Measurements from ENCODE around the gene CDK5R2.

Gene CDK5R2

DNA sequence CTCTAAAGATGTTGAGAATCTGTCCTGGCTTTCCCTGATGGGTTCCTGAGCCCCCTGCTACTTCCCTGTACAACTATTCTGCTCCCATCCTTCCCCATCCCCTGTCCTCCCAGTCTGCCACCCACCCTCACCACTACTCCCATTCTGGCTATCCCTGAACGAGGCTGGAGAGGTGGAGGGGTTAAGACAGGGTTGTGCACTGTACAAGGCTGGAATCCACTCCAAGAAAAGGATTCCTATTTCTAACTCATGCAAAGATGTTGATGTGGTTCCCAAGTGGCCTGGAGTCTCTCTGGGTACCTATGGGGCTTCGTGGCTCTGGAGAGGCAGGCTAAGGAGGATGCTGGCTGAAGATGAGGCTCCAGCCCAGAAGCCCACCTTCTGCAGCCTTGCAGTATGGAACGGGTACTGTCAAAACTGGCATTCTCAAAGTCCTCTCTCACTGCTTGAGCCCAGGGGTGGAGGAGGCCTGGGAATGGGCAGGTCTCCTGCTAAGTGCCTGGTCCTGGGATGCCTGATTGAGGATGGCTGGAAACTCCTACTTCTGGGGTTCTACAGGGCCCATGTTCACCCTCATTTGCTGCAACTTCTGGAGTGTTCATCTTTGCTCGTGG is 26.8 kb downstream of the CDK5R2 start:
- no peak for DNase-seq (ENCODE audit: low read depth in 2 of 2, low spot score in 1 of 2)

DNA sequence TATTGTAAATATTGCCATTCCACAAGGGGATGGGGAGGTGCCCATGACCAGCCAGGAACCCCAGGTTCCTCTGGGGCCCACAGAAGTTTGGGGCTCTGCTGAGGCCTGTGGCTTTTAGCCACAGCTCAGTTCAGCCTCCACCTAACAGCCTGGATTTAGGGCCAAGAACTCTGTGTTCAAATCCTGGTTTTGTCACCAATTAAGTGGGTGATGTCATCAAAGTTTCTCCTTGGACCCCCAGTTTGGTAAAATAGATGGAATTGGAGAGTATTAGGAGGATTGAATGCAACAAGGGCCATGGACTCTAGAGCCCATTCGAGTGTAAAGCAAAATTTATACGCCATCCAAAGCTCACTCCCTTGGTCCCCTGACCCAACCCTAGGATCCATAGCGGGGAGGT is 28.7 kb downstream of the CDK5R2 start:
- no peak for DNase-seq (ENCODE audit: low read depth in 2 of 2, low spot score in 1 of 2)

GRCh38 chr2:218988650-218989049 is 29.2 kb downstream of the CDK5R2 start:
- DNase-seq (ENCODE audit: low read depth in 2 of 2, low spot score in 1 of 2) = no peak

- DNase-seq (ENCODE audit: low read depth in 2 of 2, low spot score in 1 of 2) = no peak
These were observed 30.6 kb downstream of the CDK5R2 start for GRCh38 chr2:218990052-218990451.

DNA sequence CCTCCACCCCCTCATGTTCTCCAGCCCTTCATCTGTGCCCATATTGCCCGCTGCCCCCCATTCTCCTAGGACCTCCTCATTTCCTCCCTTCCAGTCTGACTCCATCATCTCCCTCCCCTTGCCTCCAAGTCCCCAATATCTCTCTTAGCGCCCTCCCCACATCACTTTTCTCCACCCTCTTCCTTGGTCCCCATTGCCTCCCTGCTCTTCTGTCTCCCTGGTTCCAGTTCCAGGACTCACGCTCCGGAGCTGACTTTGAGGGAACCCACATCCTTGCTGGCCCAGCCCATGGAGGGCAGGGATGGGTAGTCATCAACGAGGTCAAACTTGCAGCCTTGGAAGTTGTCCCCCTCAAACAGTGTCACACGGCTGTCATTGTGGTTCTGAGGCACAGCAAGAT is 31.1 kb downstream of the CDK5R2 start:
- DNase-seq (ENCODE audit: low read depth in 2 of 2, low spot score in 1 of 2) = no peak

GRCh38 chr2:218991674-218992168 is 32.3 kb downstream of the CDK5R2 start:
- no peak for DNase-seq (ENCODE audit: low read depth in 2 of 2, low spot score in 1 of 2)

DNA sequence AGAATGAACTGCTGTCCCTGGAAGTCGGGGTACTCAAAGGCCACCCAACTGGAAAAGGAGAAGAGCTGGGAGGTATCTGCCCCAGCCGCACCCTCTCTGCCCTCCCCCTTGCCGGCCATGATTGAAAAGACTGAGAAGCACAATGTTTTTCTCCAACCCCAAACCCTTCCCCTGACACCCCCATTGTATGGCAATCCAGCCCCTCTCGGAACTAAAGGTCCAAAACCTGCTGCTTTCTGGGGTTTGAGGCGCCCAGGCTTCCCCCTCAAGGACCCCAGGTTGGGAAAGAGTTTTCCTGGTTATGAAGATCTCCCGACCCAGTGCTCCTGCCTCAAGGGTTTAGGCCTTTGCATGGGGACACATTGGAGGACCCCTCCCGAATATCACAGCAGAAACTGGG is 32.7 kb downstream of the CDK5R2 start:
- no peak for DNase-seq (ENCODE audit: low read depth in 2 of 2, low spot score in 1 of 2)

GRCh38 chr2:218992703-218993344 is 33.4 kb downstream of the CDK5R2 start:
- DNase-seq (ENCODE audit: low read depth in 2 of 2, low spot score in 1 of 2) = no peak

DNA sequence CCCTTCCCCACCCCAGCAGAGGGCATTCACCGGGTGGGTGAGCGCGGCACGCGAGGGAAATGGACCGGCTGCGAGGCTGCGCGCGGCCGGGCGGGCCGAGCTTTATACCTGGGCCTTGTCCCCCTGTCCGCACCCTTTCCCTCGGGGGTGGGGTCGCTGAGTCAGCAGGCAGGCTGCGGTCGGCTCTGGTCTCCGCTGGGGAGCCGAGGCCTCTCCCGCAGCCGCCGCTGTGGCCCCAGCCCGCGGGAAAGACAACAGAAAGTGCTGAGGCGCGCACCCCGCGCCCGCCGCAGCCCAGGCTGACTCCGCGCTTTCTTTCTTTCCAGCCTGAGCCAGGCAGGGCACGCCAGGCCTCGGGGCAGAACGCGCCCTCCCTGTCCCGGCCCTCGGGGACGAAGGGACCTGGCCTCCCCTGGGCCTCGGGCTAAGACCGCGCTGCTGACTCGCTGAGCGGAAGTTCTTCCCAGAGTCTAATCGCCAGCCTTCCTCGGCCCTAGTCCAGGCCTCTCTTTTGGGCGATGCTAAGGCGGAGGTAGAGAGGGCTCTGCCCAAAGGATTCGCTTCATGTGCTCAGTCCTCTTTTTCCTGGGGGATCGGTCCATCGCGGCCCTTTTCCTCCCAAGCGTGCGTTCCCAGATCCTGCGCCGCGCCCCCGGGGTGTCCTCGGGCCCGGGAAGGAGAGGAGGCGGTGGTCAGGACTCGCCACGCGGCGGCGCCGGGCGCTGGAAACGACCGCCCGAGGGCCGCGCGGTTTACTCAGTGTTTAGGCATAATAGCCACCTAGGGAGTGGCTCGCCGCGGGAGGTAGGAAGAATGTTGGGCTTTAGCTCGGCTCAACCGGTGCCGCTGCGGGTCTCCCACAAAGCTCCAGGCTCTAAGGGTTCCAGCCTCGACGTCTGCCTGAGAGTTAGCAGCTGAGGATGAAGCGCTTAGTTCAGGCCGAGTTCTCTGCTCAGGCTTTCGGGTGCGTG is 34.2 kb downstream of the CDK5R2 start, which contains the start of gene CRYBA2:
CRYBA2 (minus strand) TSS at position 78 of the 971 bp plus-strand sequence. CDS start 246 bp downstream, outside the sequence.
- DNase-seq (ENCODE audit: low read depth in 2 of 2, low spot score in 1 of 2) = no peak

DNA sequence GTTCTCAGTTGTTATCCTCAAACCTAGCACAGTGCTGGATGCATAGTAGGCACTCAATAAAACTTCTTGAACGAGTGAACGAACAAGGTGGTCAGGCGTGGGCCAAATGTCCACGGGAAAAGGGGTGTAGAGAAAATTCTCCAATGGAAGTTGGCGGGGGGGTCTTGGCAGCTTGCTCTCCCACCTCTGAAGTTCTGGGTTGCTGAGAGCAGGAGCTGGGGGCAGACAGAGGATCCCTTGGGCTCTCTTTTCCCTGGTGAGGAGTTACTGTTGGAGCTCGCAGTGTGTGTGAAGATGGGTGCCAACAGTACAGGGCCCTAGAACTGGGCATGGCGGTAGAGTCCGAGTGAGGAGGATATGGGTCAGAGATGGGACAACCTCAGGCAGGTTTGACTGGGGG is 36.1 kb downstream of the CDK5R2 start:
- no peak for DNase-seq (ENCODE audit: low read depth in 2 of 2, low spot score in 1 of 2)

GRCh38 chr2:218995972-218996711 is 36.7 kb downstream of the CDK5R2 start:
- DNase-seq (ENCODE audit: low read depth in 2 of 2, low spot score in 1 of 2) = peak; percentile 40 to 58

DNA sequence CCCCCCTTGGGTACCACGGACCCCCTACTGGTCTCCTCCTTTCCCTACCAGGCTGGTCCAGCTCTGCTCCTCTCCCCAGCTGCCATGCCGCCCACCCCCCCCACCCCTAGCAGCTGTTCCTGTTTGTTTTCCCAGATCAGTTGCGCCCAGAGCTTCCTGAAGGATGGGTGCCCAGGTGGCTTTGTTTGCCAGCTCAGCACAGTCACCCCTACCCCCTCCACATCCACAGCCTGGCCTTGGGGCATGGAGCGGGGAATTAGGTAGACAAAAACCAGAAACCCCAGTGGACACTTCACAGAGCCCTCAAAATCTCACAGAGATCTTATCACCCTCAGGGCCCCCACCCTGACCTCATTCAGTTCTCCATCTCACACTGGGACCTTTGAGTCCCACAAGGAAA is 37.5 kb downstream of the CDK5R2 start:
- DNase-seq (ENCODE audit: low read depth in 2 of 2, low spot score in 1 of 2) = no peak

DNA sequence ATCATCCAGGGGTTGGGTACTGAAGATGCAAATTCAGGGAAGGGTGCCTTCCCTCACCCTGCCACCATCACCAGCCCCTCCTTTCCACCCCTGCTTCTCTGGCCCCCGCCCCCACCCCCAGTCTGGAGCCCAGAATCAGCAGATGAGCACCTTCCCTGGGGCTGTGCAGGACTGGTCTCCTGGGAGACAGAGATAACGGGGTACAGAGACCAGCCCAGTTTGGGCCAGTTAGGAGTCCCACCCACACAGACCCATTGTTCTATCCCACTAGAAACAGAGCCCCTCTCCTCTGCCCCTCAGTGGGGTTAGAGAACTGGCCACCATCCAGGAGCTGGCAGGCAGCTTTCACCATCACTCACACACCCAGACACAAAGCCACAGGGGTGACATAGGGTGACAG is 38.3 kb downstream of the CDK5R2 start:
- no peak for DNase-seq (ENCODE audit: low read depth in 2 of 2, low spot score in 1 of 2)

GRCh38 chr2:218998414-218999002 is 39.0 kb downstream of the CDK5R2 start:
- DNase-seq (ENCODE audit: low read depth in 2 of 2, low spot score in 1 of 2) = no peak

DNA sequence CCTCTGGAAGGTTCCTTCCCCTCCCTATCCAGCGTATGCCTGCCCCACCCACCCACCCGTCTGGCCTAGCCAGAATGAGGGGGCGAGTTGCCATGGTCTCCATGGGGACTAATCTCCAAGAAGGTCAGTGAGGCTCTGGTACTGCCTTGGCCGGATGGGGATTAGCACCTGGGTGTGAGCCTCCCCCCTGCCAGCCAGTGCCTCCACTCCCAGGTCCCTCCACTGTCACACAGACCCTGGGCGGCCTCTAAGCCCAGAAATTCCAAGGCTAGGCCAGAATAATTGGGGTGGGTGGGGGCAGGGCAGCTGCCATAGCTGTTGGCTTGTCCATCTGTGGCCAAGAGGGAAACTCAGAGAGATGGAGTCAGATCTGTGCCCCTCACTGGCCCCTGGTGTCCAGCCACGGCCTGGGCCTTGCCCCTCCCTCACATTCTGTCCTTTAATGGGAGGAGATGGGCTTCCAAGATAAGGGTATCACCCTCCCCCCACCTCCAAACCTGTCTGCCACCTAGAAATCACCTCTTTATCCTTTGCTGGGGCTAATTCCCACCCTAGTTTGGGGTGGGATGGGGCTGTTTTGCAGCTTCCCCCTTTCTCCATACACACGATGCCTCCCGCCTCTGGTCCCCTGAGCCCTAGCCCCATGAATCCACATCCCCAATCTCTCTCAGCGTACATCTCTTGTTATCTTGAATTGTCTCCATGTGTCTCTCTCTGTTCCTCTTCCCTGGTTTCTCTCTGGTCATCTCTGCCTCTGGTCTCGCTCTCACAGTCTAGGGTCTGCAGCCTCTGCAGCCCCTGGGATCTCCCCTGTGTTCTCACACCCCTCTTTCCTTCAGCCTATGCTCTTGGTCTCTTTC is 39.8 kb downstream of the CDK5R2 start:
- no peak for DNase-seq (ENCODE audit: low read depth in 2 of 2, low spot score in 1 of 2)

DNA sequence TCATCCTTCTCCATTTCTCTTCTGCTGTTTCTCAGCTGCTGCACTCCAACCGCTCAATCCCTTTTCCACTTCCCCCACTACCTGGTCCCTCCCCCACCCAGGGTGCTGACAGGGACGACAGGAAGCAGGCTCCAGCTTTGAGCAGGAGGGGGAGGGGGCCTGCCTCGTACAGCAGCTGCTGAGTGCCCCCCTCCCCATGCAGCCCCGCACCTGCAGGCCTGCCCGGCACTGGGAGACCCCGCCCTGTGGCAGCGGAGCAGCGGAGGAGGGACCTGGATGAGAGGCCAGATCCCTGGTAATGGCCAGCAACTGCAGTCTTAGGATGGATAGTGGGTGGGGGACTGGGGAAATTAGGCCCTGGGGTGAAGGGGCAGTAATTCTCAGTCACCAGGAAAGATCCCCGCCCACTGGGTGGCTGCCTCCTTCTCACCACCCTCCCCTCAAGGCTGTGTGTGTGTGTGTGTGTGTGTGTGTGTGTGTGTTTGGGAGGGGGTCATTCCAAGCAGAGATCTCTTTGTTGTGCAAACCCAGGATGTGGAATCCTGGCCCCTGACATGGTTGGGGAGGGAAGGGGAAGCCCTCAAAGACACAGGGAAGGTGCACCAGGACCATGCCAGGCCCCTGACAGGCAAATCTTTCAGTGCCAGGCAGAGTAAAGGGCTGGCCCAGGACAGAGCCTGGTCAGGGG is 40.6 kb downstream of the CDK5R2 start:
- no peak for DNase-seq (ENCODE audit: low read depth in 2 of 2, low spot score in 1 of 2)

GRCh38 chr2:219000569-219000960 is 41.1 kb downstream of the CDK5R2 start:
- no peak for DNase-seq (ENCODE audit: low read depth in 2 of 2, low spot score in 1 of 2)

DNA sequence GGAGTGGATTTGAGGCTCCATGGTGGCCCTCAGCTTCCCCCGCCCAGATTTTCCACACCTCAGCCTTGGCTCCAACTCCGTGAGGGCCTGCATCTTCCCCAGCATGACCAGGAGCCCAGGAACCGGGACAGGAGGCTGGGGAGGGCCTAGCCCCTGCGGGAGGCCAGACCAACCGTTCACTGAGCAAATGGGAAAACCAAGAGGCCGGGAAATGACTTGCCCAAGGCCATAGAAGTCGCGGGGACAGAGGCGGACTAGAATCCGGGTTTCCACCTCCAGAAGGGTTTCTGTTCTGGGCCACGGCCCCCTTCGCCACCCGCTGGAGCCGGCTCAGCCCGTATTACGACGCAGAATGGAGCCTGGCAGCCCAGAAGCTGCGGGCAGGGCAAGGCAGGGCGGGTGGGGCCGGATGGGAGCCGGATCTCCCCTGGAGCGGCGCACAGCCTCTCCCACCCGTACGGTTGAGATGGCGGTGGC is 41.7 kb downstream of the CDK5R2 start:
- DNase-seq (ENCODE audit: low read depth in 2 of 2, low spot score in 1 of 2) = no peak
